OCI-LY3 (cell line): ENCODE results near the gene GRK1.

Experiments
- H2AFZ ChIP-seq: fragments of 200-600, 300-600 bp; shearing (Covaris generic); 2 replicates; pipeline ENCODE4 v1.6.0; 2014; ENCODE audit warnings: antibody characterized with exemption, low read depth, low read length
- H3K27ac ChIP-seq: fragments of 200-600, 300-600 bp; sonication (generic); 2 replicates; pipeline ENCODE4 v1.5.1; 2014; ENCODE audit warnings: mild to moderate bottlenecking, low read length, moderate library complexity, mixed read lengths
- H3K27me3 ChIP-seq: fragments of 200-600, 300-600 bp; sonication (generic); 2 replicates; pipeline ENCODE4 v1.6.1; 2014; ENCODE audit warnings: low read depth, low read length, mixed read lengths
- H3K36me3 ChIP-seq: fragments of 200-600, 300-600 bp; sonication (generic); replicated peaks from 2 replicates; pipeline ENCODE3; 2014; ENCODE audit warnings: low read depth, low read length, mixed read lengths
- H3K4me1 ChIP-seq: fragments of 300-600, 200-600 bp; sonication (generic); 2 replicates; pipeline ENCODE4 v1.6.1; 2014; ENCODE audit warnings: low read length, mixed read lengths
- H3K4me2 ChIP-seq: fragments of 200-600, 300-600 bp; sonication (generic); 2 replicates; pipeline ENCODE4 v1.6.1; 2014; ENCODE audit warnings: low read length, mixed read lengths
- H3K4me3 ChIP-seq: fragments of 300-600, 200-600 bp; sonication (generic); 2 replicates; pipeline ENCODE4 v1.5.1; 2014; ENCODE audit warnings: antibody characterized with exemption, mild to moderate bottlenecking, low read length, moderate library complexity
- H3K79me2 ChIP-seq: fragments of 300-600, 200-600 bp; shearing (Covaris generic); 2 replicates; pipeline ENCODE4 v1.6.1; 2014; ENCODE audit warnings: mild to moderate bottlenecking, low read length, mixed read lengths
- H3K9ac ChIP-seq: fragments of 300-600, 200-600 bp; shearing (Covaris generic); 2 replicates; pipeline ENCODE4 v1.6.0; 2014; ENCODE audit warnings: mild to moderate bottlenecking, low read length, moderate library complexity
- H3K9me3 ChIP-seq: fragments of 200-600, 300-600 bp; shearing (Covaris generic); 2 replicates; pipeline ENCODE4 v1.6.1; 2014; ENCODE audit warnings: low read length, mixed read lengths; ENCODE audit not compliant: insufficient read depth
- H4K20me1 ChIP-seq: fragments of 200-600, 300-600 bp; sonication (generic); 2 replicates; pipeline ENCODE4 v1.6.1; 2016; ENCODE audit warnings: low read length, mixed read lengths; ENCODE audit not compliant: insufficient read depth
- CTCF ChIP-seq: fragments of 200-600, 300-600 bp; sonication (generic); IDR thresholded peaks from 2 replicates; pipeline ENCODE4 v1.5.1; 2014; ENCODE audit warnings: antibody characterized with exemption, low read length, low read depth
- EZH2phosphoT487 ChIP-seq: fragments of 200-600 bp; shearing (Covaris generic); IDR thresholded peaks from 2 replicates; pipeline ENCODE4 v1.6.1; 2018; ENCODE audit warnings: antibody characterized with exemption, mixed run types, low read depth

The GRK1 gene

GRCh38 chr13:113763961-113764792 is 97.2 kb downstream of the GRK1 start:
- H3K27me3 ChIP-seq: peaks cover 50% of the 10 kb centered on the region
- no peak overlapping the region for H3K4me3 ChIP-seq
- no peaks in the 10 kb centered on the region for H3K36me3 ChIP-seq
- H3K4me2 ChIP-seq: no peak overlapping the region
- no peak overlapping the region for H3K9ac ChIP-seq
- H3K79me2 ChIP-seq: no peaks in the 10 kb centered on the region
- H2AFZ ChIP-seq: no peak overlapping the region
- no peaks in the 10 kb centered on the region for H3K9me3 ChIP-seq
- no peak overlapping the region for H3K27ac ChIP-seq
- H3K4me1 ChIP-seq: 0 out of 2 replicates have a peak, but pooled peaks cover 2% of the 10 kb centered on the region
- no peaks in the 10 kb centered on the region for H4K20me1 ChIP-seq
- TF ChIP-seq CTCF (no peak), EZH2phosphoT487 (no peak)

- Histone ChIP-seq H3K27ac (no peak overlapping the region), H3K9me3 (no peaks in the 10 kb centered on the region), H2AFZ (no peak overlapping the region), H3K4me1 (no peaks in the 10 kb centered on the region), H4K20me1 (no peaks in the 10 kb centered on the region), H3K27me3 (peaks cover 46% of the 10 kb centered on the region), H3K36me3 (no peaks in the 10 kb centered on the region), H3K4me2 (no peak overlapping the region), H3K4me3 (no peak overlapping the region), H3K79me2 (no peaks in the 10 kb centered on the region), H3K9ac (no peak overlapping the region)
- TF ChIP-seq CTCF (no peak), EZH2phosphoT487 (no peak)
These were observed 98.0 kb downstream of the GRK1 start for GRCh38 chr13:113764793-113765563.

- H3K4me2 ChIP-seq: no peak overlapping the region
- H3K4me3 ChIP-seq: no peak overlapping the region
- no peak overlapping the region for H3K9ac ChIP-seq
- no peaks in the 10 kb centered on the region for H3K79me2 ChIP-seq
- TF ChIP-seq EZH2phosphoT487: no peak
- TF ChIP-seq CTCF: no peak
- no peaks in the 10 kb centered on the region for H4K20me1 ChIP-seq
- H3K4me1 ChIP-seq: no peaks in the 10 kb centered on the region
- H2AFZ ChIP-seq: no peak overlapping the region
- H3K27me3 ChIP-seq: peaks cover 43% of the 10 kb centered on the region
- H3K27ac ChIP-seq: no peak overlapping the region
- no peaks in the 10 kb centered on the region for H3K36me3 ChIP-seq
- no peaks in the 10 kb centered on the region for H3K9me3 ChIP-seq
These were observed 98.5 kb downstream of the GRK1 start for GRCh38 chr13:113765564-113765910.

- Histone ChIP-seq H3K36me3 (no peaks in the 10 kb centered on the region), H3K4me2 (no peak overlapping the region), H3K9me3 (no peaks in the 10 kb centered on the region), H2AFZ (no peak overlapping the region), H3K9ac (no peak overlapping the region), H3K27me3 (peaks cover 38% of the 10 kb centered on the region), H3K4me3 (no peak overlapping the region), H4K20me1 (no peaks in the 10 kb centered on the region), H3K27ac (no peak overlapping the region), H3K4me1 (no peaks in the 10 kb centered on the region), H3K79me2 (no peaks in the 10 kb centered on the region)
- TF ChIP-seq CTCF (no peak), EZH2phosphoT487 (no peak)
These were observed 99.2 kb downstream of the GRK1 start for GRCh38 chr13:113766035-113766800.
